Activated CD4-positive, alpha-beta T cell treated with anti-CD3 and anti-CD28 coated beads, Interleukin-2, amount 50 U/mL, for 48 hours (primary cell): Measurements from ENCODE around the gene FAM221B.

Experiments
- DNase-seq, 2 experiments: peaks; one replicate each; pipeline ENCODE4 v3.0.0-alpha.2; 2020

FAM221B gene

DNA sequence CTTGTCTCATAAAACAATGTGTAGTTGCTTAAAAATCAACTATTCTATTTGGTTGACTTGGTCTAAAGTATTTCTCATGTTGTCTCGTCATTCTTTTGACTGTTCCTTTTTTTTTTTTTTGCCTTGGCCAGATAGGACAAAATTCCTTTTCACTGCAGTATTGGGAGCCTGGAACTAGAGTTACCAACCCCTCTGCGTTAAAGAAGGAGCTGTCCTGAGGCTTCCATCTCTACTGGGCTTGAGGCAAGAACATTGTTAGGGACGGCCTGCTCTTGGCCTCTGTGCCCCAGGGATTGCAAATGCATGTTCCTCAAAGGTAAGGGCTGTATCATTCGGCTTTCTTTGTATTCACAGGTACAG, 38.5 kb downstream of the FAM221B start:
- no peak for DNase-seq

DNA sequence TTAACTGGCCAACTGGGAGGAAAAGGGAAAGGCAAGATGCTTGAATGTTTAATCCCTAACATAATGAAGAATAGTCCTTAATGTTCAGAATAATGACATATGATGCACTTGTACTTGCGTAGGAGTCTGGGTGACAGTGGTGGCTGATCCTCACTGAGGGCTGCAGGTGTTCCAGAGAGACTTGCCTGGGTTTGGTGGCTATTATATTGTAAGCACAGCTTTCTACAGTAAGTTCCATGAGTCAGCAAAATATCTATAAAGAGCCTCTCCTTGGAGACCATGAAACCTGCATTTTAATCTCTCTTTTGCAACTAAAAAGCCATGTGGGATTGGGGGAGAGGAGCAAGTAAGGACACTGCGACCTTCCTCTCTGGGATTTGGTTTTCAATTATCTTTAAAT, 39.0 kb downstream of the FAM221B start:
- DNase-seq, result no peak

DNA sequence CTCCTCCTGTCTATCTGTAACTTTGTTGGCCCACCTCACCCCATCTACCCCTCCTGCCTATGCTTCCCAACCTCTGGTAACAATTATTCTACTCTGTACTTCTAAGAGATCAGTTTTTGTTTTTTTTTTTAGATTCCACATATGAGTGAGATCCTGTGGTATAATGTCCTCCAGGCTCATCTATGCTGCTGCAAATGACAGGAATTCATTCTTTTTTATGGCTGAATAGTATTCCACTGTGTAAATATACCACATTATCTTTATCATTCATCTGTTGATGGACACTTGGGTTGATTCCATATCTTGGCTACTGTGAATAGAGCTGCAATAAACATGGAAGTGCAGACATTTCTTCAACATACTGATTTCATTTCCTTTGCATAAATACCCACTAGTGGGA, 45.1 kb downstream of the FAM221B start:
- DNase-seq, result no peak

GRCh38 chr9:35781066-35781465, 47.5 kb downstream of the FAM221B start:
- DNase-seq, result no peak

DNA sequence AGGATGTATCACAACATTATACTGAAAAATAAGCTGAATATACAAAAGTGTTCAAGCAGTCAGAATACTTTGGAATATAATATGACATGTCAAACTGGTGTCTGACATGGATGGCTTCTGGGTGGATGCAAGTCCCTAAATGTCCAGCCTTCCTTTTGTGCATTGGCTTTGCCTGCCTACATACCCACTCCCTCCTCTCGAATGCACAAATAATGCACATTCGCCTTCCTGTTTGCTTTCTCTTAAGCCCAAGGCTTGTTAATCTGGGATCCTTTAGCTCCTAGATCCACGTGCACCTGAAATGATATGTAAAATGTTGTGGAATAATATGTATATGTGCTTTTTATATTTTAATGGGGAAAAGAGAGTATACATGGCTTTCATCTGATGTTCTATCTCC, 50.0 kb downstream of the FAM221B start:
- no peak for DNase-seq

- no peak for DNase-seq
Observed at GRCh38 chr9:35776018-35776417, 52.5 kb downstream of the FAM221B start.

GRCh38 chr9:35774907-35775635, 53.5 kb downstream of the FAM221B start:
- DNase-seq, result no peak

- DNase-seq, result no peak
Observed at GRCh38 chr9:35771943-35772342, 56.6 kb downstream of the FAM221B start.

GRCh38 chr9:35771534-35771933, 57.0 kb downstream of the FAM221B start:
- DNase-seq, result no peak

DNA sequence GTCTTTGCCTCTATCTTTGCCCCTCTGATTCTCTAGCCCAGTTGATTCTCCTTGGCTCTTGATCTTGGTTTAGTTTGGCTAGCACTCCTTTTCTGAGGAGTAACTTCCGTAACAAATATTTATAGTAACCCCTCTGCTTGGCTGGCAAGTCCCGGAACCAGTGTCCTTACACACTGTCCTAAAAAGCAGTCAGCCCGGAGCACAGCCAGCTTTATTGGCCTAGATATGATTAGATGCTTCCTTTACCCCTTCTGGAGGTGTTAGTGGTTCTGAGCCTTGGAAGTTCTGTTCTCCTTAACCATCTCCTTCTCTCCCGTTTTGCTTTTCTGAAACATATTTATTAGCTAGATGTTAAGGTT, 57.5 kb downstream of the FAM221B start:
- no peak for DNase-seq

- no peak for DNase-seq
Observed at GRCh38 chr9:35769763-35770162, 58.8 kb downstream of the FAM221B start.

GRCh38 chr9:35767458-35767857, 61.1 kb downstream of the FAM221B start:
- DNase-seq, result no peak

- no peak for DNase-seq
Observed at GRCh38 chr9:35766997-35767396, 61.5 kb downstream of the FAM221B start.
